GM21423 (cell line): Measurements from ENCODE around the gene NDUFA5.
A peak's percentile ranks its signal among the peaks of the same experiment; 100 is the strongest.
"Not testable (repeated sequence)": the region's sequence is repeated elsewhere in the genome, so short reads cannot be mapped to it uniquely, and the experiment has no call there.

Source experiments
- ATAC-seq: cut with Tn5 transposase; IDR thresholded peaks from one replicate; pipeline ENCODE4 v1.9.1; 2021; ENCODE audit warnings: mild to moderate bottlenecking, moderate library complexity; ENCODE audit not compliant: unreplicated experiment

The NDUFA5 gene

DNA sequence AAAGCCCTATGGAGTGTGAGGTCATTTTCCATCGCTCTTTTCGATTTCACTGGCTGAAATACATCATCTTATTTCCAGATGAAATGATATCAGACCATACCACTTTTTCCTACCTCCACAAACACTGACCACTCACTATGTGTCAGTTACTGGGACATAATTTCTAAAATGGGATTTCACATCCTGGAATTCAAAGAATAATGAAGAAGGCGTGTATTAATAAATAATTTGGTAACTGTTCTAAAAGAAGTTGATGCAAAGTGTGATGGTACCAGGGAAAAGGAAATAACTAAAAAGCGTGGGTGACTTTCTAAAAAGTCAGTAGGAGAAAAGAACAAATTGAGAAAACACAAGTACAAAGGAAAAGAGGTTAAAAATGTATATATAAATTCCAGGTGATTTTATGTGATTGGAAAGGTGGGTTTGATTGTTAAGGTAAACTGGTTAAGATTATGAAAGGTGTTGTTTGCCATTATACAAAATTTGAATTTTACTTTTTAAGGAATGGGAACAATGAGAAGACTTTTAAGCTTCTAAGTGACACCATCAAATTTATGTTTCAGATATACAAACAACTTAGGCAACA lies 764 bp upstream of the NDUFA5 start:
- no peak for ATAC-seq

DNA sequence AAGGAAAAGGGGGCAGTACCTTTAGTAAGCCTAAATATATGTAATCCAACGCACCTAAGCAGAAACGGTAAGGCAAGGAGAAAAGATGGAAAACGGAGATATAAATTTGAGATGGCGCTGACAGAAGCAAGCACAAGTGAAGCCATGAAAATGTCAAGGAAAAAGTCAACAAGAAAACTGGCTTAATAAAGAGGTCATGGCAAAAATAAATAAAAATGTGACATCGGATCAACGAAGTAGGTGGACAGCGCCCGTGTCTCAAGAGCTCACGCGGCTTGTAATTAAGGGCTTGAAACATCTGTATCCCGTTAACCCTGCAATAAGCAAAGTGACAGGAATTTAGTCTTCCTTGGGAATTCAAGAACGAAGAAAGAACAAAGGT lies 611 bp downstream of the NDUFA5 start:
- no peak for ATAC-seq

DNA sequence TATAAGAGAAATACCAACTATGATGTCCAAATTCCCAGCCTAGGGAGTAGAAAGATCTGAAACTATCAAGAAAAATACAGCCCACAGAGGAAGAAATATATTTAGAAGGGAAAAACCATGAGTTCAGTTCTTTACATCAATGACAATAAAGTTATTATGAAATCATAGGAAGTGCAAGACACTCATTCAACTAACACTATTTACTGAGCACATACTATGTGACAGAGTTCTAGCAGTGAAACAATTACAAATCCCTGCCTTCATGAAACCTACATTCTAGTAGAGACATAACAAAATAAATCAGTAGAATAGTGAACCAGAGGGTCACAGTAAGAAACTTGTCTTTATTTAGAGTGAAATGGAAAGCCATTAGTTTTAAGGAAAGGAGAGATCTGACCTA lies 2.1 kb downstream of the NDUFA5 start:
- ATAC-seq: no peak

DNA sequence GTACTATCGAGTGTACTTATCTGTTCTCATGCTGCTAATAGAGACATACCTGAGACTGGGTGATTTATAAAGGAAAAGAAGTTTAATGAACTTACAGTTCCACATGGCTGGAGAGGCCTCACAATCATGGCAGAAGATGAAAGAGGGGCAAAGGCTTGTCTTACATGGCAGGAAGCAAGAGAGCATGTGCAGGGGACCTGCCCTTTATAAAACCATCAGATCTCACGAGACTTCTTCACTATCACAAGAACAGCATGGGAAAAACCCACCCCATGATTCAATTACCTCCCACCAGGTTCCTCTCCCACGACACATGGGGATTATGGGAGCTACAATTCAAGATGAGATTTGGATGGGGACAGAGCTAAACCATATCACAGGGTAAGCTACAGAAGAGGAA lies 4.5 kb downstream of the NDUFA5 start:
- ATAC-seq: no peak

DNA sequence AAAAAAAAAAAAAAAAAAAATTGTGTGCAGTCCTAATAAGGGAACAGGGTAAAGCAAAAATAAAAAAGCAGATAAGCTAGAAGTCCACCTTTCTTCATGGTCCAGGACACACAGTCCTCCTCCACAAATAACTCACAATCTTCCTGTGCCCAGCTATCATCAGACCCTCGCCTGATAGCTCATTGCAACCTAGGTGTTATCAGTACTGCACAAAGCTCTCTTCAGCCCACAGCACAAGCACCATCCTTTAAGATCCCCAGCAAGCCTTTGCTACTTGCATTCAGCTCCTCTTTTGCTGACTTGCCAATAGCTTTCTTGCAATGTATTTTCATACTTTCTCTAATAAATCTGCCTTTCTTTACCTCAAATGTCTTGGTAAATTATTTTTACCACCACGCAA lies 5.0 kb downstream of the NDUFA5 start:
- ATAC-seq: no peak

DNA sequence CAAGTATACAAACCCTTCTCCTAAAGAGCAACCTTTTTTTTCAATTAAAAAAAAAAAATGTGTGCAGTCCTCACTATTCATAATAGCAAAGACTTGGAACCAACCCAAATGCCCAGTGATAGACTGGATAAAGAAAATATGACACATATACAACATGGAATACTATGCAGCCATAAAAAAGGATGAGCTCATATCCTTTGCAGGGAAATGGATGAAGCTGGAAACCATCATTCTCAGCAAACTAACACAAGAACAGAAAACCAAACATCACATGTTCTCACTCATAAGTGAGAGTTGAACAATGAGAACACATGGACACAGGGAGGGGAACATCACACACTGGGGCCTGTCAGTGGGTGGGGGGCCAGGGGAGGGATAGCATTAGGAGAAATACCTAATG lies 5.5 kb downstream of the NDUFA5 start:
- ATAC-seq: not testable (repeated sequence)

DNA sequence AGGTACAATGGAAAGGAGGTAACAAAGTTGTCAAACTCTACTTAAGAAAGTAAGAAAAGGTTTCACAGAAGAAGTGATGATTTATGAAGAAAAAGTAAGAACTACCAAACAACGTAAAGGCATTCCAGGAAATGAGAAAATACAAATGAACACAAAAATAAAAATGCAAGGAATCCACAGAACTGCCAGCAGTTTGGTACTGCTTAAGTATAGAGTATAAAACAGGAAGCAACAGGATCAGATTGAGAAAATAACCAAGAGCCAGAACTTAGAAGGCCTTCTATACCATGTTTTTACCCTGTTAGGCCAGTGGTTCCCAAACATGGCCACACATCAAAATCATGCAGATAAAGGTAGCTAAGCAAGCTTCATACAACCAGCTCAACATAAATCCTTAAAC lies 9.2 kb downstream of the NDUFA5 start:
- ATAC-seq: no peak

DNA sequence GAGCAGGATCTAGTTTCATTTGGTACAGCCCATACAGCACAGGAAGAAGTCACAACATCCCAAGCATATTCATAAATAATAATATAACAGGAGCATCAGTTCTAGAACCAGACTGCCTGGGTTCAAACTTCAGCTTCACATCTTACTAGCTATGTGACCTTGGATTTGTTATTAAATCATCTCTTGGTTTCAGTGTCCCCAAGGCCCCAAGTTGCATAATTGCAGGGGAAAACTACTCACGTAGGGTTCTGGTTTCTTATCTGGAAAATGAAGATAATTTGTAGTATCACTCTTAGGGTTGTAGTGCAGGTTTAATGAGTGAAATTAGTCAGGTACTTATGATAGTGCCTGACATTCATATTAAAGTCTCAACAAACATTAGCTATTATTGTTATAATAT lies 17.7 kb downstream of the NDUFA5 start:
- peak; percentile 27 for ATAC-seq

DNA sequence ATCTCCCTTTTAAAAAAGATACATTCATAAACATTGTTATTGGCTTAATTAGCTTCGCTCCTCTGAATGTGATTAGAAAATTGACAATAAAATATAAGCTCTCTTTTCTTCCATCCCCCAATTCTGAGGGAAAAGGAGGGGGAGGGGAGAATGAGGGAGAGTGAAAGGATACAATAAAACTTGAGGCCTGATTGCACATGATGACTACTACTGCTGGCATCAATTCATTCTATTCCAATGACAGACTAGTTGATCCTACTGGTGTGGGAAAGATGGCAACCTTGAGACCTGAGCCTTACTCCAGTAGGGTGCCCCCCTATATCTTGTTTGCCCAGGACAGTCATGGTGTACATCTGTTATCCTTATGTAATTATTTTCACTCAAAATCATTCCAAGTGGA lies 18.7 kb downstream of the NDUFA5 start:
- ATAC-seq: no peak

DNA sequence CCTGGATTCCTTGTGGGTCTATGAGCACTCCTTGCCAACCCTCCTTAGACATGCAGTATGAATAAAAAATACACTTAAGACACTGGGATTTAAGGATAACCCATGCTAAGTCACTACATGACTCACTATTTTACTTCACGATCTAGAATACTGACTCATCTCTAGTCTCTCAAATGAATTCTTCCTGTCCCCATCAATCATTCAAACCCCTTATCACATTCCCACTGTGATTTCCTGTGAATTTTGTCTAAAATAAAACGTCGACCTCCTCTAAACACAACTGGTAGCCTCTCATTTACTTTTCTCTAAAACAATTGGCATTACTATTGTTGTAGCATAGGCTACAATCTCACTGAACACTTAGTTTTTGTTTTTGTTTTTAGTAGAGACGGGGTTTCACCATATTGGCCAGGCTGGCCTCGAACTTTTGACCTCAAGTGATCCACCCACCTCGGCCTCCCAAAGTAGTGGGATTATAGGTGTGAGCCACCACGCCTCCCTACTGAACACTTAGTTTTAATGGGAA lies 19.4 kb downstream of the NDUFA5 start:
- no peak for ATAC-seq

DNA sequence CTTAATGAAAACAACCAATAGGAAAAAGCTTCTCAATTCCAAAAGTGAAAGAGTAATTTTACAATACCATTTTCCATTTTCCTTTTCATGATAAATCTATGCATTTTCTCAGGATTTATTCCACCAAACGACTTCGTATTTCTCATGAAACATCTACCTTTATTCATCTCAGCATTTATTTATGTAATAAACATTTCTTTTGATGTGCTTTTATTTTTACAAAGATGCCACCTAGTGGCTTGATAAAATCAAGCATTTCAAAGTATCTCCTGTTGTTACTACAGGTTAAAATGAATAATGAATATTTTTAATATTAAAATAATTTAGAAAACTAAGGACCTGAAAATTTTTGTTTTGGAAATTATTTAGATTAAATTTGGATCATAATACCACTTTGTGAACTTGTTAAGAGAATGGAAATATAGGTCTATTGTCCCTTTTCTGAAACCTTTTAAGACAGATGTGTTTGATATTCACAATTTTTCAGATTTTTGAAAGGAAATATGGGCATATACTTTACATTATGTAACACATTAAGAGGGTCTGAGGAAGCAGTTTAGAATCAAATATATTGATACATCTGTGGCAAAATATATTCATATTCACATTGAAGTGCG lies 20.5 kb downstream of the NDUFA5 start:
- ATAC-seq: no peak

DNA sequence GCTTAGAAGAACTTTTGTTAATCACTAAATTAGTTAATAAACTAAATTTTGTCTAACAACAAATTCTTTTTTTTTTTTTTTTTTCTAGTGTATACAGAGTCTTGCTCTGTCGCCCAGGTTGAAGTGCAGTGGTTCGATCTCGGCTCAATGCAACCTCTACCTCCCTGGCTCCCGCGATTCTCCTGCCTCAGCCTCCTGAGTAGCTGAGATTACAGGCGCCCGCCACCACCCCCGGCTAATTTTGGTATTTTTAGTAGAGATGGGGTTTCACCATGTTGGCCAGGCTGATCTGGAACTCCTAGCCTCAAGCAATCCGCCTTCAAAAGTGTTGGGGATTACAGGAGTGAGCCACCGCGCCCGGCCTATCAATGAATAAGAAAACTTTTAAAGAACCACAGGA lies 22.1 kb downstream of the NDUFA5 start:
- no peak for ATAC-seq

DNA sequence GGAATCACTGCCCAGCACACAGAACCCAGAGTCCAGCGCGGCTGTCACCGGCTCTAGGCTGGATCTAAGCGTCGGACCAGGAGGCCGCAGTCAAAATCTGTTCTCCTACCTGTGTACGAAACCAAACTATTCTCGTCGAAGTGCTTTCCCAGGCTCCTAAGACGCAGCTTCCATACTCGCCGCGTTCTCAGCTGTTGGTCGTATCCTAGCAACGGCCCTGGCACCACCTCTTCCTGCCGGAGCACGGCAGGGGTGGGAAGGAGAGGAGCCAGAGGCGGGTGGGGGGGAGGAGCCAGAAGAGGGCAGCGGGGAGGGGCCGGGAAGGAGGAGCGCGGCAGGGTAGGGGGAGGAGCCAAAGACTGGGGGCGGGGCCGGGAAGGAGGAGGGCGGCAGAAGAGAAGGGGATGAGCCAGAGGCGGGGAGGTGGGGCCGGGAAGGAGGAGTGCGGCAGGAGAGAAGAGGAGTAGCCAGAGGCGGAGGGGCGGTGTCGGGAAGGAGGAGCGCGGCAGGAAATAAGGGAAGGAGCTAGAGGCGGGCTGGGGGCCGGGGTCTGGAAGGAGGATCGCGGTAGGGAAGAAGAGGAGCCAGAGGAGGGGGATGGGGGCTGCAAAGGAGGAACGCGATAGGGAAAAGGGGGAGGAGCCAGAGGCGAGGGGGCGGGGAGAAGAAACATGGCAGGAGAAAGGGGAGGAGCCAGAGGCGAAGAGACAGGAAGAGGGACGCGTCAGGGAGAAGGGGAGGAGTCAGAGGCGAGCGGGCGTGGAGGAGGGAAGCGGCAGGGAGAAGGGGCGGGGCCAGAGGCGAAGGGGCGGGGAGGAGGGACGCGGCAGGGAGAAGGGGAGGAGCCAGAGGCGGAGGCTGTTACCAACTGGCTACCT lies 23.0 kb downstream of the NDUFA5 start, which contains the start of gene IQUB:
IQUB (minus strand) TSS at position 213 of the 878 bp plus-strand sequence. CDS start 22,255 bp downstream, outside the sequence.
- ATAC-seq: peak; percentile 83

DNA sequence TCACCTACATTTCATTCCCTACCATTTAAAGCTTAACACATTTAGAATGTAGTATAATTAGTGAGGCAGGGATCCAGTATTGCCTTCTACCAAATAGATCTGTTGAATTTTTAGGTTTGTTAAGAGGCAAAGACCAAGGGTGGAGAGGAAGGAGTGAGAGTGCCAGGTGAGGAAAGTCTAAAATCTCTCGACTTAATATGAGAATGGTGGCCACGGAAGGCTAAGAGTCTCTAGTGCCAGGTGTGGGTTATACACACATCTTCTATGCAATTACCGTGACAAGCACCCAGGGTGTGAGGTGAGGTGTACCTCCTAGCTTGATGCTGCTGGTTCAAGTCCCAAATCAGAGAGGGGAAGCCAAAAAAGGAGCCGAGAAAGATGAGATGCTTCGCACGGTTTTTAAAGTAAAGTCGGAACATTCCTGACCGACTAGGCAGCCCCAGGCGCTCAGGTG lies 23.7 kb downstream of the NDUFA5 start:
- ATAC-seq: peak; percentile 1

DNA sequence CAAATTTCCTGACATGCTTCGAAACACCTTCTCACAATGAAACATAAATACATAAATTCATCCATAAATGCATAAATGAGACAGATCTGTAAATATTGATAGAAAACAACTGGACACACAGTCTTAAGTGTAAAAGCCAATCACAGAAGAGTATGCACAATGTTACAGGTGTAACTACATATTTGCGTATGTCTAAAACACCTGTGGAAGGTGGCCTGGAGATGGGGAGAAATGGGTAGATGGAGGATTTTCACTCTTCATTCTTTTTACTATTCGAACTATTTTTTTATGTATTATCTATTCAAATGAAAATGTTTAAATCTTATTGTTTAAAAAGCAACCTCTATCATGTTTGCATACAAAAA lies 24.1 kb downstream of the NDUFA5 start:
- ATAC-seq: no peak

DNA sequence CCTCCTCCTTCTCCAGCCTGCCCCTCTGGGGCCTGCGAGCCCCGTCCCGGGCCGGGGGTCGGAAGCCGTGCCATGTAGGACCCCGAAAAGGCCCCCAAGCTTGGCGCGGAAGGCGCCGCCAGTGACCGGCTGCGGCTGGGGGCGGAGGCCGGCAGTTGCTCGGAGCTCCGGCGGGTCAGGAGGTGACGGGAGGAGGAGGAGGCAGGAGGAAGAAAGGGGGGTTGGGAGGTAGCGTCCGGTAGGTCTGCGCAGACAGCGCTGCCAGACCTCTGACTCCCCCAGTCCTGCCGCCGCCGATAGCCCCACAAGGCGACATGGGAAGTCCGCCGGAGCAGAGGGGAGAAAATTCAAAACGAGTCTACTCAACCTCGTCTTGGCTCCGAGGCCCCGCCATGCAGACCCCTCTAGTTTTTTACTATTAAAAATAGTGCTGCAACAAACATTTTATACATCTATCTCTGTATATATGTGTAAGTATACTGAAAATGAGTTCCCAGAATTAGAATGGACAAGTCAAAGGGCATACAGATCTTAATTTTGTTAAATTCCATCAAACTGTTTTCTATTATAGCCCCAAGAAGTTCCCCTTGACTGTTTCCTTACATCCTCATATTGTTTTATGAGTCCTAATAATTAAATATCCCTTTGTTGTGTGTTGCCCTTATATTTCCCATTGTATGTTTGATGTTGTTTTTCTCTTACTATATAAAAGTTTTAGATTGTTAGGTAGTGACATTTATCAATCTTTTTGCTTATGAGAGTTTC lies 24.6 kb downstream of the NDUFA5 start:
- peak; percentile 25 for ATAC-seq

DNA sequence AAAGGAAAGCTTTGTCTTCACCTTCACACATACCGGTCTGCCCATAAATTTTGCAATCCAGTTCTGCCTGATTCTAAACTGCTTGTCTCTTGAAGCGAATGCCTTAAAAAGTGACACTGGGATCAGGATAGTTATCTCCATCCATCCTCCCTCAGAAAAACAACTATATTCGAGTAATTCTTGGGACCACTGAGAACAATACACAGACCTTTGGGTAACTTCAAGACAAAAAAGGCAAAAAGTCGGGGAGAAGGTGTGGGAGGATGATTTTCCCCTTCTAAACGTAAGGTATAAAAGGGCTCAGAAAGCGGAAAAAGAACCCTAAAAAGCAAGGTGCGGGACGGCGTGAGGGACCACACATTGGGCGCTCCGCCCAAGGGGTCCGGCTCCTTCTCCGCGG lies 25.3 kb downstream of the NDUFA5 start:
- ATAC-seq: not testable (repeated sequence)

DNA sequence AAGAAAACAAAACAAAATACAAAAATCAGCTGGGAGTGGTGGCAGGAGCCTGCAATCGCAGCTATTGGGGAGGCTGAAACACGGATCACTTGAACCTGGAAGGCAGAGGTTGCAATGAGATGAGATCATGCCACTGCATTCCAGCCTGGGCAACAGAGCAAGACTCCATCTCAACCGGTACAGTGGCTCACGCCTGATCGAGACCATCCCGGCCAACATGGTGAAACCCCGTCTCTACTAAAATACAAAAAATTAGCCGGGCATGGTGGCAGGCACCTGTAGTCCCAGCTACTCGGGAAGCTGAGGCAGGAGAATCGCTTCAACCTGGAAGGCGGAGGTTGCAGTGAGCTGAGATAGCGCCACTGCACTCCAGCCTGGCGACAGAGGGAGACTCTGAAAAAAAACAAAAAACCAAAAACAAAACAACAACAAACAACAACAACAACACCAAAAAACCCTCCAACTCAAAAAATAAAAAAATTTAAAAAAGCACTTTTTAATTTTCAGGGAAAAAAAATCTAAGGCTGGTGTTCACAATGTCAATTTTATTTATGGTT lies 27.5 kb downstream of the NDUFA5 start:
- not testable (repeated sequence) for ATAC-seq

DNA sequence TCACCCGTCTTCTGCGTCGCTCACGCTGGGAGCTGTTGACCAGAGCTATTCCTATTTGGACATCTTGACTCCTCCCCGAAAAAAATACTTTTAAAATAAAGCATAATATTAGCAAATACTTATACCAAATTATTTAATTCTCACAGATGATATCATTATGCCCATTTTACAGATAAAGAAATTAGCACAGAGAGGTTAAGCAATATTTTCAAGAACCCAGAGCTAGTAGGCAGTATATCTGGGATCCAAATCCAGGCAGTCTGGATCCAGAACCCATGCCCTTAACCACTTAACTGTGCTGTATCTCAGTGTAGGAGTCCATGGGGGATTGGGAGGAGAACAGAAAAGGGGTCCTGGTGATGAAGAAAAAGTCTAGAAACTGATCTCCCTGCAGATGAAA lies 29.4 kb downstream of the NDUFA5 start:
- no peak for ATAC-seq

DNA sequence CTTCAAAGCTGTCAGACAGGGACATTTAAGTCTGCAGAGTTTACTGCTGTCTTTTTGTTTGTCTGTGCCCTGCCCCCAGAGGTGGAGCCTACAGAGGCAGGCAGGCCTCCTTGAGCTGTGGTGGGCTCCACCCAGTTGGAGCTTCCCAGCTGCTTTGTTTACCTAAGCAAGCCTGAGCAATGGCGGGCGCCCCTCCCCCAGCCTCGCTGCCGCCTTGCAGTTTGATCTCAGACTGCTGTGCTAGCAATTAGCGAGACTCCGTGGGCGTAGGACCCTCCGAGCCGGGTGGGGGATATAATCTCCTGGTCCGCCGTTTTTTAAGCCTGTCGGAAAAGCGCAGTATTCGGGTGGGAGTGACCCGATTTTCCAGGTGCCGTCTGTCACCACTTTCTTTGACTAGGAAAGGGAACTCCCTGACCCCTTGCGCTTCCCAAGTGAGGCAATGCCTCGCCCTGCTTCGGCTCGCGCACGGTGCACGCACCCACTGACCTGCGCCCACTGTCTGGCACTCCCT lies 29.8 kb downstream of the NDUFA5 start:
- ATAC-seq: not testable (repeated sequence)
